Fibroblast of lung (primary cell): ENCODE results near the gene APBA2.

Source experiments
- CTCF ChIP-seq, 2 donors: IDR thresholded peaks in 1 of 2; conservative IDR thresholded peaks in 1 of 2; 1 replicate in 1 of 2; 2 replicates in 1 of 2; pipeline ENCODE4 v1.5.1; 2011 to 2012; ENCODE audit warnings: low read length in 2 of 2, control low read depth in 1 of 2, inconsistent platforms in 1 of 2, low read depth in 1 of 2, mild to moderate bottlenecking in 1 of 2
- EZH2 ChIP-seq: IDR thresholded peaks from 2 replicates; pipeline ENCODE4 v1.5.1; 2012; ENCODE audit warnings: low read length, control low read depth, mild to moderate bottlenecking; ENCODE audit errors: missing control alignments

GRCh38 chr15:29016518-29016917, 130.7 kb downstream of the APBA2 start:
- TF ChIP-seq CTCF (conservative IDR thresholded peaks at IDR 0.05 in 1 of 2, IDR thresholded peaks at IDR 0.05 in 1 of 2; ENCODE audit: low read depth in 1 of 2, low read length in 2 of 2) (no peak), EZH2 (no peak)
